Glutamatergic neuron (in vitro differentiated cells): ENCODE results near the gene ANGPTL2. TPM values are rescaled to one million over a fixed set of nuclear protein-coding genes. Genes with fewer than 3 reads are reported as not detected.

Experiments
- DNase-seq: peaks from one replicate; pipeline ENCODE4 v3.0.0; 2022
- H3K27ac Mint-ChIP-seq: one replicate; pipeline ENCODE4 v1.8.0; 2020; ENCODE audit warnings: mild to moderate bottlenecking, mixed read lengths, inconsistent platforms; ENCODE audit not compliant: unreplicated experiment
- H3K27me3 Mint-ChIP-seq: one replicate; pipeline ENCODE4 v1.8.0; 2020; ENCODE audit warnings: mild to moderate bottlenecking, moderate library complexity, mixed read lengths, inconsistent platforms; ENCODE audit not compliant: unreplicated experiment
- H3K36me3 Mint-ChIP-seq: one replicate; pipeline ENCODE4 v1.8.0; 2020; ENCODE audit warnings: mild to moderate bottlenecking, mixed read lengths, inconsistent platforms; ENCODE audit not compliant: unreplicated experiment
- H3K4me1 Mint-ChIP-seq: one replicate; pipeline ENCODE4 v1.8.0; 2020; ENCODE audit warnings: mild to moderate bottlenecking, low read depth, mixed read lengths, inconsistent platforms; ENCODE audit not compliant: unreplicated experiment
- H3K4me3 Mint-ChIP-seq: one replicate; pipeline ENCODE4 v1.8.0; 2020; ENCODE audit warnings: mild to moderate bottlenecking, mixed read lengths, inconsistent platforms; ENCODE audit not compliant: unreplicated experiment
- H3K9me3 Mint-ChIP-seq: one replicate; pipeline ENCODE4 v1.8.0; 2020; ENCODE audit warnings: mild to moderate bottlenecking, moderate library complexity, mixed read lengths, inconsistent platforms; ENCODE audit not compliant: unreplicated experiment
- total RNA-seq: library from RNA; stranded (reverse); fragmentation: NEBNext Ultra II Directional; extraction: Animal tissue kit (Norgen Biotek cat#: 25700); gene quantifications from one replicate; pipeline ENCODE4 v1.2.1, GENCODE V29; 2021; ENCODE audit not compliant: unreplicated experiment
- TF ChIP-seq, protein P1 (sequence below): fragments of 200-600 bp; sonication (generic); IDR thresholded peaks from one replicate; pipeline ENCODE4 v1.5.0; 2021; ENCODE audit not compliant: partially characterized antibody, unreplicated experiment

Gene ANGPTL2
- total RNA-seq, 1 donor from 2014 or later = 55.5 TPM

DNA sequence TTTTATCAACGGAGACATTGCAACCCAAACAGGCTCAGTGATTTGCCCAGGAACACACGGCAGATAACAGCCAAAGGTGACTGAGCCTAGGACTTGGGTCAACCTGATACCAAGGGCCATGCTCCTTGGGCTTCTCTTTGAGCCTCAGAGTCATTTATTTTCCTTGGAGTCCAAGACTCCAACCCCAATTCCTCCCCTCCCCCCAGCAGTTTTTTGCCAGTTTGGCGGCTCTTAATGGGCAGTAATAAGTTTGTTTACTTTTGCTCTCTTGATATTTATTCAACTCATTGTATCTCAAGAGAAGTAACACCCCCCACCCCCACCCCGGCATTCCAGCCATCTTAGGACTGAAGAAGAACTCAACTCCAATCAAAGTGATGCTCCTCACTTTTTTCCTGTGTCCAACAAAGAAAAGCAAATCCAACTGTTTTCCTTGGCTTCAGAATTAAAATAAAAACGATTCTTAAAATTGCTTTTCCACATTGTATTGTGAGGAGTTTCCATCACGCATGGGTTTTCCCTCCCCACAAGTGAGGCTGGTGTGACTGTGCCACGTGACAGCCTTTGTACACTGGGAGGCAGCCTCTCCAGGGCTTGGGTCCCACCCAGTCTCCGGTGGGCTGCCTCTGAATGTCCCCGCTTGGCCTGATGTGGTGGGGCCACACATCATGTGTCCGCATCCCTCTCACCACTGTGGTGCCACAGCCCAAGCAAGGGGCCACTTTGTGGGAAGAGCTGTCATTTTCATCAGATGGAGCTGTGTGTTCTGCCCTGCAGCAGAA lies 9.1 kb downstream of the ANGPTL2 start:
- Mint-ChIP-seq H3K4me1 (peaks cover 10% of the 10 kb centered on the region), H3K36me3 (peaks cover 14% of the 10 kb centered on the region), H3K27ac (no peak overlapping the region), H3K27me3 (no peaks in the 10 kb centered on the region), H3K4me3 (no peak overlapping the region), H3K9me3 (peaks cover 4% of the 10 kb centered on the region)
- TF ChIP-seq, protein P1, sequence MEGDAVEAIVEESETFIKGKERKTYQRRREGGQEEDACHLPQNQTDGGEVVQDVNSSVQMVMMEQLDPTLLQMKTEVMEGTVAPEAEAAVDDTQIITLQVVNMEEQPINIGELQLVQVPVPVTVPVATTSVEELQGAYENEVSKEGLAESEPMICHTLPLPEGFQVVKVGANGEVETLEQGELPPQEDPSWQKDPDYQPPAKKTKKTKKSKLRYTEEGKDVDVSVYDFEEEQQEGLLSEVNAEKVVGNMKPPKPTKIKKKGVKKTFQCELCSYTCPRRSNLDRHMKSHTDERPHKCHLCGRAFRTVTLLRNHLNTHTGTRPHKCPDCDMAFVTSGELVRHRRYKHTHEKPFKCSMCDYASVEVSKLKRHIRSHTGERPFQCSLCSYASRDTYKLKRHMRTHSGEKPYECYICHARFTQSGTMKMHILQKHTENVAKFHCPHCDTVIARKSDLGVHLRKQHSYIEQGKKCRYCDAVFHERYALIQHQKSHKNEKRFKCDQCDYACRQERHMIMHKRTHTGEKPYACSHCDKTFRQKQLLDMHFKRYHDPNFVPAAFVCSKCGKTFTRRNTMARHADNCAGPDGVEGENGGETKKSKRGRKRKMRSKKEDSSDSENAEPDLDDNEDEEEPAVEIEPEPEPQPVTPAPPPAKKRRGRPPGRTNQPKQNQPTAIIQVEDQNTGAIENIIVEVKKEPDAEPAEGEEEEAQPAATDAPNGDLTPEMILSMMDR = no peak
- DNase-seq = no peak

DNA sequence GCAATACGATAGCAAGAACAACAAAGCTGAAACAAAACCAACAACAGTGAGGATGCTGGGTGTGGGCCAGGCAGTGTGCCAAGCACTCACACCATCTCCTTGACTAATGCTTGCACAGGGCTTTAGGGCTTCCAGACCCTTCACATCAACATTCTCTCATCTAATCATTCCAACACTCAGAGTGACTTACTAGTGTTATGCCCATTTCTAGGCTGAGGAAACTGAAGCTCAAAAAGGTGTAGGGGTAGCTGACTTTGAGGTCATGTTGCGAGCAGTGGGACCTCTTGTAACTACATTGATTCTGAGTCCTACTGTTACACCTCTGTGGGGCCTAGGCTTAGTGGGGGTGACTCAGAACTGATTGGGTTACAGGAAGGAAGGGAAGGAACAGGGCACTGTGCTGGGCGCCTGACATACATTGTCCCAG lies 9.7 kb downstream of the ANGPTL2 start:
- H3K27me3 Mint-ChIP-seq = no peaks in the 10 kb centered on the region

DNA sequence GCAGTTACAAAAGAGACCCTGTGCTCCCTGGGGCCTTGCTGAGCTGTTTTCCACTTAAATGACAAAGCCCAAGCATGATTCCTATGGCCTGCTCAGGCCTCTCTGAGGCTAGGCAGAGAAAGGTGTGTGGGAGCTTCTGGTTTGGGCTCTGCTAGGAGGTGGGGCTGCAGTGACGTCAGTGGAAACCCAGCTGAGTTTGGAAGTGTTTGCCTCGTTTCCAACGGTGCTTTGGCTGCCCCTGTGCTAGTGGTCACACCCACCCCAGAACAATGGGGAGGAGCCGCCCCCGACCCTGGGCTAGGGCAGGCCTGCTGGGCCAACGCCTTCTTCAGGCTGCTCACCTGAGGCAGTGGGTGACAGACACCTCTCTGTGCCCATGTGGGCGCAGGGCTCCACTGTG lies 10.4 kb downstream of the ANGPTL2 start:
- H3K27me3 Mint-ChIP-seq = no peaks in the 10 kb centered on the region
- TF ChIP-seq, protein P1 = no peak
- H3K36me3 Mint-ChIP-seq = peaks cover 14% of the 10 kb centered on the region
- no peak overlapping the region for H3K4me3 Mint-ChIP-seq
- H3K27ac Mint-ChIP-seq = no peak overlapping the region
- no peak for DNase-seq
- peaks cover 1% of the 10 kb centered on the region for H3K4me1 Mint-ChIP-seq
- peaks cover 4% of the 10 kb centered on the region for H3K9me3 Mint-ChIP-seq

More for the DNA sequence above, 9.7 kb downstream of the ANGPTL2 start:
- peaks cover 14% of the 10 kb centered on the region for H3K36me3 Mint-ChIP-seq
- no peak for DNase-seq
- H3K4me1 Mint-ChIP-seq = peaks cover 6% of the 10 kb centered on the region
- no peak overlapping the region for H3K27ac Mint-ChIP-seq
- no peak overlapping the region for H3K4me3 Mint-ChIP-seq
- peaks cover 4% of the 10 kb centered on the region for H3K9me3 Mint-ChIP-seq
- TF ChIP-seq, protein P1 = no peak

DNA sequence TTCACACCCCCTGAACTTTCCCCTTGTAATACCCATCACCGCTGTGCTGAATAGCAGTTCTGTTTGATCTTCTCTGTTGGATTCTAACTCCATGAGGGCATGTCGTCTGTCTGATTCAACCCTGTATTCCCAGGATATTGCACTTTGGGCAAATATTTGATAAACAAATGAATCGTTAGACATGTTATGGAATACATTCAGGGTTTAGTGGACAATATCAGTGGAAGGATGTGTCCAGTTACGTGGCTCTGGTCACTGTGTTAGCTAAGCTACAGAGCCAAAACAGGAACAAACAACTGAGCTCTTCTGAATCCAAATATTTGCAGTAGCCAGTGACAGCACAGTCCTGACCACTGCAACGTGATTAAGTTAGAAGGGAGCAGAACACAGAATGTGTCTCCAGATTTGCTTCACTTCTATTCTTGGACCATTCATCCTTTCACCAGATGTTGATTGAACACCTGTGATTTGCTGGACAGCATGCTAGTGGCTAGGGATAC lies 13.2 kb downstream of the ANGPTL2 start:
- Mint-ChIP-seq H3K27ac (no peak overlapping the region), H3K27me3 (peaks cover 6% of the 10 kb centered on the region), H3K9me3 (peaks cover 4% of the 10 kb centered on the region), H3K4me3 (no peak overlapping the region), H3K36me3 (peaks cover 20% of the 10 kb centered on the region), H3K4me1 (peaks cover 14% of the 10 kb centered on the region)
- DNase-seq = no peak
- TF ChIP-seq, protein P1 = no peak
